Left lung (tissue), 10 donors: ENCODE data around the gene UBN2. TPM values are rescaled to one million over a fixed set of nuclear protein-coding genes. Genes with fewer than 3 reads are reported as not detected.
A peak's percentile ranks its signal among the peaks of the same experiment; 100 is the strongest.

Experiments
- ATAC-seq: fragments of 200-7000 bp; cut with Tn5 transposase; one replicate; pipeline ENCODE4 v1.9.1; 2020; ENCODE audit warnings: moderate library complexity
- DNase-seq, 4 donors: peaks; one replicate each; pipeline ENCODE4 v3.0.0-alpha.2; 2013 to 2020
- H3K27ac ChIP-seq, 2 donors: fragments of 200-600 bp; sonication (generic) in 1 of 2; one replicate each; pipeline versions ENCODE4 v1.5.0 to v1.8.0; 2020 to 2021
- H3K27me3 ChIP-seq, 2 donors: fragments of 200-600 bp; sonication (generic) in 1 of 2; one replicate each; pipeline versions ENCODE4 v1.5.0 to v1.8.0; 2020 to 2021
- H3K36me3 ChIP-seq, 2 donors: fragments of 200-600 bp; sonication (generic) in 1 of 2; one replicate each; pipeline versions ENCODE4 v1.5.0 to v1.8.0; 2020 to 2021
- H3K4me1 ChIP-seq, 2 donors: fragments of 200-600 bp; one replicate each; pipeline ENCODE4 v1.8.0; 2021
- H3K4me3 ChIP-seq, 2 donors: fragments of 200-600 bp; sonication (generic) in 1 of 2; one replicate each; pipeline versions ENCODE4 v1.5.0 to v1.8.0; 2020 to 2021; ENCODE audit warnings: mild to moderate bottlenecking in 1 of 2
- H3K9me3 ChIP-seq, 2 donors: fragments of 200-600 bp; sonication (generic) in 1 of 2; one replicate each; pipeline versions ENCODE4 v1.5.0 to v1.8.0; 2020 to 2021
- intact Hi-C, 2 donors: fragments of 100-400 bp; cut with DNase I; formaldehyde crosslinking; loops; one replicate each; pipeline versions ENCODE4 v1.11.2 to v1.14.2; 2022
- polyA plus RNA-seq, 6 donors: library from polyadenylated mRNA; unstranded; fragments of 120-200 nt; gene quantifications; one replicate each; pipeline ENCODE4 v1.2.1, GENCODE V29; 2013; ENCODE audit not compliant: insufficient read length in 6 of 6
- total RNA-seq, 2 donors: library from RNA; stranded (reverse); fragmentation: NEBNext Ultra II Directional; extraction: Animal tissue kit (Norgen Biotek cat#: 25700); gene quantifications; one replicate each; pipeline ENCODE4 v1.2.1, GENCODE V29; 2021
- TF ChIP-seq, protein P1 (sequence below), 2 donors: fragments of 200-600 bp; sonication (generic) in 1 of 2; IDR thresholded peaks; one replicate each; pipeline versions ENCODE4 v1.5.0 to v1.8.0; 2021; ENCODE audit warnings: antibody characterized with exemption in 2 of 2
- donor health status: DM: no; HTN: yes; CAD: no.
- donor health status: DM: no; HTN: no; CAD: no.

Gene UBN2
- total and polyA plus RNA-seq, 8 donors = 16.9 to 27.1 (median 23.0) TPM

GRCh38 chr7:139294951-139295575, 64.0 kb downstream of the UBN2 start:
- H3K27ac ChIP-seq = no peak overlapping the region
- intact Hi-C loops = no loop called here
- TF ChIP-seq, protein P1, sequence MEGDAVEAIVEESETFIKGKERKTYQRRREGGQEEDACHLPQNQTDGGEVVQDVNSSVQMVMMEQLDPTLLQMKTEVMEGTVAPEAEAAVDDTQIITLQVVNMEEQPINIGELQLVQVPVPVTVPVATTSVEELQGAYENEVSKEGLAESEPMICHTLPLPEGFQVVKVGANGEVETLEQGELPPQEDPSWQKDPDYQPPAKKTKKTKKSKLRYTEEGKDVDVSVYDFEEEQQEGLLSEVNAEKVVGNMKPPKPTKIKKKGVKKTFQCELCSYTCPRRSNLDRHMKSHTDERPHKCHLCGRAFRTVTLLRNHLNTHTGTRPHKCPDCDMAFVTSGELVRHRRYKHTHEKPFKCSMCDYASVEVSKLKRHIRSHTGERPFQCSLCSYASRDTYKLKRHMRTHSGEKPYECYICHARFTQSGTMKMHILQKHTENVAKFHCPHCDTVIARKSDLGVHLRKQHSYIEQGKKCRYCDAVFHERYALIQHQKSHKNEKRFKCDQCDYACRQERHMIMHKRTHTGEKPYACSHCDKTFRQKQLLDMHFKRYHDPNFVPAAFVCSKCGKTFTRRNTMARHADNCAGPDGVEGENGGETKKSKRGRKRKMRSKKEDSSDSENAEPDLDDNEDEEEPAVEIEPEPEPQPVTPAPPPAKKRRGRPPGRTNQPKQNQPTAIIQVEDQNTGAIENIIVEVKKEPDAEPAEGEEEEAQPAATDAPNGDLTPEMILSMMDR (IDR thresholded peaks at IDR 0.05) = no peak
- DNase-seq = no peak
- no peak overlapping the region for H3K4me3 ChIP-seq
- peaks cover 0 to 60% of the 10 kb centered on the region in 2 donors for H3K36me3 ChIP-seq
- no peak for ATAC-seq
- no peaks in the 10 kb centered on the region for H3K9me3 ChIP-seq
- no peaks in the 10 kb centered on the region for H3K4me1 ChIP-seq
- H3K27me3 ChIP-seq = no peaks in the 10 kb centered on the region

DNA sequence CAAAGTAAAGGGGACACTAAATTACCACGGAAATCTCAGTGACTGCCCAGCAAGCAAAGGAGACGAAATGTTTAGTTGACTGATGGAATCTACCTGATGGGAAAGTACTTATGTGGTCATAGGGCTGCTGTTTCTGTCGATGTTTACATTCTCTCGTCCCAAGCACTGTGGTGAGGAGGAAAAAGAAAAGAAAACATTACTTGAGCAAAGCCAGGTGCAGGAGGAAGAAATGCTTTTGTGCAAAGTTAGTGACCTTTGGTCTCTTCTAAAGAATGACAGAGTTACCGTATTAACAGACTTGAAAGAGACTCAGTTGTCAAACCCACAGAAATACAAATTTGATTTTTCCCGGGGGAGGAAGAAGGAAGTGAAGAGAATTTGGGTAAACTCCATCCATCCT, 66.8 kb downstream of the UBN2 start:
- Histone ChIP-seq H3K9me3 (no peaks in the 10 kb centered on the region), H3K36me3 (peaks cover 0 to 59% of the 10 kb centered on the region in 2 donors), H3K27me3 (no peaks in the 10 kb centered on the region), H3K4me1 (no peaks in the 10 kb centered on the region), H3K4me3 (no peak overlapping the region), H3K27ac (no peak overlapping the region)
- ATAC-seq = peak; percentile 34
- DNase-seq = peak in 1 of 4 donors; percentile 19
- intact Hi-C loops = no loop called here
- TF ChIP-seq, protein P1 (IDR thresholded peaks at IDR 0.05) = no peak

DNA sequence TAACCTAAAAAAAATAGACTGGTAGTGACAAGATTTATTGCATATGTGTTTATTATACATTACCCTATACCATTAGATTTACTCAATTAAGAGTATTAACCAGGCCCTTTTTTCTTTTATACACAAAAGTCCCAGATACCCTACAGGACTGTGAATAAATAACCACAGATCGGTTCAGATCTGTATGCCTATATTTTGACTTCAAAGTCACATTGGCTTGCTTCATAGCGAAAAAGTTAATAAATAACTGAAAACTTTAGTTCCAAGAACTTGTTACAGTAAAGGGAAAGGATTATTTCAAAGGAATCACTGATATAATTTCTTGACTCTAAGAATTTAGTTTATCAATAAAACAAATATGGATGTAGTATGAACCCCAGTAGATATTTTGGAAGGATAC, 68.3 kb downstream of the UBN2 start:
- H3K9me3 ChIP-seq = no peaks in the 10 kb centered on the region
- no peak for DNase-seq
- no peak for ATAC-seq
- H3K36me3 ChIP-seq = peaks cover 0 to 46% of the 10 kb centered on the region in 2 donors
- no peaks in the 10 kb centered on the region for H3K27me3 ChIP-seq
- H3K4me1 ChIP-seq = no peaks in the 10 kb centered on the region
- no peak overlapping the region for H3K4me3 ChIP-seq
- no peak overlapping the region for H3K27ac ChIP-seq
- intact Hi-C loops = no loop called here
- TF ChIP-seq, protein P1 (IDR thresholded peaks at IDR 0.05) = no peak

GRCh38 chr7:139300390-139300789, 69.4 kb downstream of the UBN2 start:
- no peak overlapping the region for H3K27ac ChIP-seq
- H3K9me3 ChIP-seq = no peaks in the 10 kb centered on the region
- intact Hi-C loops = no loop called here
- peaks cover 0 to 35% of the 10 kb centered on the region in 2 donors for H3K36me3 ChIP-seq
- no peaks in the 10 kb centered on the region for H3K4me1 ChIP-seq
- H3K27me3 ChIP-seq = no peaks in the 10 kb centered on the region
- no peak for ATAC-seq
- TF ChIP-seq, protein P1 (IDR thresholded peaks at IDR 0.05) = no peak
- H3K4me3 ChIP-seq = no peak overlapping the region
- DNase-seq = no peak

DNA sequence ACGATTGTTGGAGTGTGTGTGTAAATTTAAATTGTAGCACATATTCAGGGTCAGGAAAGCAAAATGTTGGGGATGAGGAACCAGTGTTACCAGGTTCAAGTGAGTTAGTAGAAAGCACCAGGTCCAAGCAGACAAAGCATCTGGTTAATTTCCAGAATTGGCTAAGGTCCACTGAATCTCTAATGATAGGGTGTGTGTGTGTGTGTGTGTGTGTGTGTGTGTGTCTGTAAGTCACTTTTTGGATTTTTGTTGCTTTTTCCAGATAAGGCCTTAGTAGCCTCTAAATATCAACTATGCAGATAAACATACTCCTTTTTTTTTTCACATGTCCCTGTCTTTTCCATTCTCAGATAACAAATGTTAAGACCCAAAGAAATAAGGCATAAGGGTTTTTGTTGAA, 73.5 kb downstream of the UBN2 start:
- intact Hi-C loops = no loop called here

More for the DNA sequence above, 73.5 kb downstream of the UBN2 start:
- Histone ChIP-seq H3K4me3 (no peak overlapping the region), H3K36me3 (peaks cover 0 to 9% of the 10 kb centered on the region in 2 donors), H3K27ac (no peak overlapping the region), H3K4me1 (no peaks in the 10 kb centered on the region), H3K27me3 (no peaks in the 10 kb centered on the region), H3K9me3 (no peaks in the 10 kb centered on the region)
- DNase-seq (no peak), ATAC-seq (no peak)
- TF ChIP-seq, protein P1 (IDR thresholded peaks at IDR 0.05) = no peak
